SW480 (cell line): ENCODE data around the gene EPHA4.
A peak's percentile ranks its signal among the peaks of the same experiment; 100 is the strongest.

Experiments
- DNase-seq: peaks from one replicate; pipeline ENCODE4 v3.0.0-alpha.2; 2016; ENCODE audit warnings: low spot score

EPHA4 gene

GRCh38 chr2:221392228-221392881, 179.7 kb downstream of the EPHA4 start:
- no peak for DNase-seq

DNA sequence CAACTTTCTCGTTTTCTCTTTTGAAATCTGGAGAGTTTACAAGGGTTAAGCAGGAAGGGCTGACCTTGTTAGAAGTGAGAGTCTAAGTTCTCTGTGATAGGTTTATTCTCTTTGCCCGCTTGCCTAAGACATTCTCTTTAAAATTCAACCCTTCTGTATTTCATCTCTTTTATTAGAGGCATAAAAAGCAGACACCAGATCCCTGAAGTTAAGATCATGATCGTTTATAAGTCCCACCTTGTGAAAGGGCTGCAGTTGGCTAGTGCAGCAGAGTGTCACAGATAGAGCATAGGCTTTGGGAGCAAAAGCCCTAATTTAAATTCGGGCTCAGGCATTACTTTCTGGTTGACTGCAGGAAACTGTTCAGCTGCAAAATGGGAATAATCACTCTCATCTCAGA, 181.2 kb downstream of the EPHA4 start:
- DNase-seq: no peak

DNA sequence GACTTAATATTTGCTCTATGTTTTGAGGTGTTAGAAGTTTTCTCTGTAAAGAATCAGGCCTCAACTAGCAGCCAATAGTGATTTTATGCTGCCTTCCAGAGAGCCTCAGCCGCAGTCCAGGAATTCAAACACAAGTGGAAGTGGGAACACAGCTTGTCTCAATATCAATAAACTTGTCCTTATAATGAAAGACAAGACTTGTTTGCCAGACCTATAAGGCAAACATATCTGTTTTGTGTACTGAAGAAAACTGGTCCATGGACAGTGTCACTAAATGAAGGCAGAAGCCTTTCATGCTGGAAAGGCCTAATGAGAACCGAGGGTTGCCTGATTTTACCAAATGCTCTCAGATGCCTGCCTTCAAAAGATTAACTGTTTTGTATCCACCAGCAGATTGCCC, 182.2 kb downstream of the EPHA4 start:
- DNase-seq: no peak

DNA sequence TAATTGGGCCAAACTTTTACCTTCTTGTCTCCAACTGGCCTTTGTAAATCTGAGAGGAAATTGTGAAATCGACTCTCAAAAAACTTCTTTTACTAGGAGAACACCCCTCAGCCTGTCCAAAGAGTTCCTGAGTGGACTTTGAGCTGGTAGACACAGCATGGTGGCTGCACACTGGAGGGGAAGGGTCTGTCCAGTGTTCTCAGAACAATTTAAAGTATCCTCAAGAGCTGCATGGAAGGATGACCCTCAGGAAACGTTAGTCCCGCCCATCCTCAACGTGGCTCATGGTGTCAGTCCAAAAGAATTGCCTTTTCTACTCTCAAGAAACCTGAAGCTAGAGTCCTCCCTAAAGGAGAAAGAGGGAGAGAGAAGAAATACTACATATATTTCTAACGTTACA, 182.7 kb downstream of the EPHA4 start:
- DNase-seq: no peak

DNA sequence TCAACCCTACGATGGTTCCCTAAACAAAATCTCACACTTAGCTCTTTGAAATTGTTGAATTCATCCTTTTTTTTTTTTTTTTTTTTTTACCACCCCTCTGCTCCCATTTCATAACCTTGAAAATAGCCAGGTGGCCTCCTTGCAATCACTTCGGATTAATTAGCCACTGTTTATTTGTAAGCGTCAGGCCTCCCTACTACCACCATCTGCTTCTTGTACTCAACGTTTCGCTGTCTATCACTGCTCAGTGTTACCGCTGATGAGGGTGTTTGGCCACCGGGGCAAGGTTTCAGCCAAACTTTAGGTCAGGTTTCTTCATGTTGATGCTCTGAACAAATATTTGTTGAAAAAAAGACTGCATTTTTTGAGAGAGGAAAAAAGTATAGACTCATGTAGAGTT, 183.2 kb downstream of the EPHA4 start:
- no peak for DNase-seq

- DNase-seq: no peak
These were observed 186.4 kb downstream of the EPHA4 start for GRCh38 chr2:221385716-221386115.

- no peak for DNase-seq
These were observed 190.1 kb downstream of the EPHA4 start for GRCh38 chr2:221381928-221382488.

DNA sequence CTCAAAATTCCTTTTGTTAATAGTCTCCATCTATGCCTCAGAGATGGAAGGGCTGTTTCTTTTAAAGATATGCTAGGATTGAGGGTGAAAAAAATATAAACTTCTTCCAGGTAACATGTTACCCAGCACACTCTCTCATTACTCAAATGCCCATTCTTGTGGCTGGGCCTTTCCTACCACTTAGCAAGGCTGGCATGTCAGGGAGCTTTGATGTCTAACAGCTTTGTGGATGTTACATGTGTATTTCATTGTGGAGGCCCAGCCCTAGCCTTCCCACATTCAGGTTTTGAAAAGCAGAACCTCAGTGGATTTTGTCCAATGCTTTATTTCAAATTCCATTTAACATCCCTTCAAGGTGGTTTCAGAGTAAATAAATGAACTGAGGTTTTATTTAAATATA, 191.4 kb downstream of the EPHA4 start:
- DNase-seq: peak; percentile 82

GRCh38 chr2:221380062-221380461, 192.0 kb downstream of the EPHA4 start:
- peak; percentile 42 for DNase-seq

DNA sequence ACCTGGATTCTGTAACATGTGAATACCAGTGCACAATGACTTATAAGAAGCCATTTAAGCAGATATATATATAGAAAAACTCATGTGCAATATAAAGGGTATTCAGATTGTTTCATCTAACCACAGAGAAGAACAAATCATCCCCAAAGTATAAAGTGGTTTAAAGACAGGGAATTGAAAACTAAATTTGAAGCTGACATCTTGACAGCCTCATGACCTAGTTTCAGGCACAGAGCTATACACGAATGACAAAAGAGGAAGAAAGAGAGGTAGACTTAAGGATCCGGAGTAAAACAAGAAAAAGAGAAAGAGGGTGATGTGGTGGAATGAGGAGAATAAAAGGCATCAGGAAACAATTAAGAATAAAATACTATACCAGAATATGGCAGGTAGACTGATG, 194.5 kb downstream of the EPHA4 start:
- no peak for DNase-seq

DNA sequence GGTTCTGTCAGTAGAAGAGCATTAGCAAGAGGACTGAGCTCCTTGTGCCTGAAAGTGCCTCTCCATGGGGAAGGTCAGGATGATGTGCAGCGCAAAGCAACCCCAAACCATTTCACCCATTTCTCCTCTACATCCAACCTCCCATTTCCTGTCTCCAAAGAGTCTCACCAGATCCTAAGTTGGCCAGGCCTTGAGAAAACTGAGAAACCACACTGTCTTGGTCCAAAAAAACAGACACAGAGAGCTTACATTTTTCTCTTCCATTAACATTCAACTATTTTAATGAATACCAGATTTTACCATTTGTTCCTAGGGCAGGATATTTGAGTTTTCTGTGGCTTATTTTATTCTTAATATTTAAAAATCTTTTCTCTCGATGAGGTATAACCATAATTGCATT, 195.0 kb downstream of the EPHA4 start:
- no peak for DNase-seq

DNA sequence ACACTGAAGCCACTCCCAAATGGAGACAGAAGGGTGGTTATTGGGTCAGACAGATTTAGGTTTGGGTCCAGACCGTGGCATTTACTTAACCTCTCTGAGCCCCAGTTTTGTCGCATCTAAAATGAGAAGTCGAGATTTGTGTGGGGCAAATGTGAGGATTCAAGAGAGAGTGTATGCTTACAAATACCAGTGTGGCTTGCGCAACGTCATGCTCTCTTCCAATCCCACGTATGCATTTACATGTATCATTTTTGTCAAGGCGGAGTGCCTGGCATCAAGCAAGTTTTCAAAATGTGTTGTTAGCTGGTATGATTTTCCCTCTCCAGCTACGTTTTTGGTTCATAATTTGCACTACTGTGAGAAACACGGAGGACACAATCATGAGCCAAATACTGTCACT, 197.9 kb downstream of the EPHA4 start:
- no peak for DNase-seq

DNA sequence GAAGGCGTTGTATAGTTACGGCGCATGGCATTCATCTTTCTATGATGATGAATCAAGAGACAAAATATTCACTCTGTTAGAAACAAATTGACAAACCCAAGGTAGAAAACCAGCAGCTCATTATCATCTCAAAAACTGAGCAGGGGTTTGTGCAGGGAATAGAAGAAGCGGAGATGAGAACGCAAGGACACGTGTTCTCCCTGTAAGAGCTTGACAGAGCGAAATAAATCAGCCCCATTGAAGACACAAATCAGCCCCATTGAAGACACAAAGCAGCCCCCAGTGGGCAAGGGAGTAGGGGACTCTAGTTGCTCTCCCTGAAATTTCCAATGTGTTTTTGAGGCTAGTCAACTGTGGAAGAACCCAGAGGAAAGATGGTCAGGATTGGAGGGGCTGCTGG, 199.2 kb downstream of the EPHA4 start:
- no peak for DNase-seq

DNA sequence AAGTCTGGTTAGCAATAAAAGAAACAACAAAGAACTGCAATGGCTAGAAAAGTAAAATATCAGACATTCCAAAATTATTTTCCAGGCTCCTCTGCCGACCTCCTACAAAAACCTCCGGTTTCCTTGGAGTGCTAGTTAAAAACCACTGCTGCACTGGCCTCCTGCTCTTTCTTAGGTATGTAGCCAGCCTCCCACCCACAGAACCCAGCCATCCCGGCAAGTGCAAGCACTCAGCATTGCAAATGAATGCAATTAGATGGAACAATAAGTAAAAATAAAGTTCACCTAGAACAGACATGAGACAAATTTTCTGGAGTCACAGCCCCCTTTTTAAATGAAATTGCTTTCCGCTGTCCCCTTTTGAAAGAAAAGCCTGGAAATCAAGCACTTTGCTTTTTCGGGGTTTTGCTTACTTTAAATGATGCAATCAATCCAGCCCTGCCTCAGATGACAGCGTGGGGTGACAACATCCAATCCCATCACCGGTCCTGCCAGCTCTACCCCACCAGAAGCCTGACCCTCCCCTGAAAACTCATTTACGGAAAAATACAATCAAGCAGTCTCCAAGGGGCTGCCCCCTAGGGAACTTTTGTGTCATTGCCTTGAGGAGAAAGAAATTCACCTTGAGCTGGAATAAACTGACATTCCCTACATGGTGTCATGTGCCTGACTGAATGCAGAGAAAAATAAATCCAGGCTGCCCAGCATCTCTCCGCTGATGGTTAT, 199.8 kb downstream of the EPHA4 start:
- no peak for DNase-seq

GRCh38 chr2:221371347-221371746, 200.8 kb downstream of the EPHA4 start:
- no peak for DNase-seq

GRCh38 chr2:221370857-221371211, 201.3 kb downstream of the EPHA4 start:
- no peak for DNase-seq

- no peak for DNase-seq
These were observed 201.8 kb downstream of the EPHA4 start for GRCh38 chr2:221370076-221370856.
